Kidney (tissue), 14 donors: ENCODE measurements around the gene EIF4E1B. TPM values are rescaled to one million over a fixed set of nuclear protein-coding genes. Genes with fewer than 3 reads are reported as not detected.

ENCODE experiments used
- DNase-seq, 5 donors: peaks; one replicate each; pipeline ENCODE4 v3.0.0-alpha.2; 2013 to 2020
- FAIRE-seq: peaks from 2 replicates; lab custom pipeline; 2012; peaks lifted over from hg19 to GRCh38; lab: Jason Lieb, UNC
- H3K27ac ChIP-seq, 2 donors: one replicate each; pipeline ENCODE4 v1.7.0; 2013; ENCODE audit warnings: low read depth in 2 of 2, low read length in 2 of 2, inconsistent platforms in 1 of 2
- H3K27me3 ChIP-seq: one replicate; pipeline ENCODE4 v1.7.1; 2013; ENCODE audit warnings: low read length, inconsistent platforms; ENCODE audit not compliant: control insufficient read depth, insufficient read depth
- H3K36me3 ChIP-seq, 3 donors: one replicate each; pipeline versions ENCODE4 v1.7.0 to v1.7.1; 2013; ENCODE audit warnings: low read length in 3 of 3, control low read depth in 1 of 3, inconsistent platforms in 1 of 3; ENCODE audit not compliant: insufficient read depth in 3 of 3, control insufficient read depth in 2 of 3
- H3K4me1 ChIP-seq, 3 donors: one replicate each; pipeline versions ENCODE4 v1.7.0 to v1.7.1; 2013; ENCODE audit warnings: low read length in 3 of 3, inconsistent platforms in 1 of 3, low read depth in 1 of 3; ENCODE audit not compliant: control insufficient read depth in 2 of 3, insufficient read depth in 2 of 3
- H3K4me3 ChIP-seq, 3 donors: one replicate each; pipeline versions ENCODE4 v1.7.0 to v1.8.1; 2013; ENCODE audit warnings: low read length in 3 of 3, control low read depth in 1 of 3, inconsistent platforms in 1 of 3
- H3K9ac ChIP-seq, 3 donors: one replicate each; pipeline versions ENCODE4 v1.7.0 to v1.7.1; 2013; ENCODE audit warnings: low read length in 3 of 3, control low read depth in 1 of 3, inconsistent platforms in 1 of 3
- H3K9me3 ChIP-seq, 3 donors: one replicate each; pipeline versions ENCODE4 v1.7.0 to v1.7.1; 2013; ENCODE audit warnings: low read length in 3 of 3, control low read depth in 1 of 3, inconsistent platforms in 1 of 3; ENCODE audit not compliant: control insufficient read depth in 2 of 3, insufficient read depth in 1 of 3
- CTCF ChIP-seq: IDR thresholded peaks from 3 replicates; pipeline ENCODE4 v1.5.1; 2012; ENCODE audit warnings: mild to moderate bottlenecking, moderate library complexity, borderline replicate concordance; ENCODE audit not compliant: insufficient read depth; ENCODE audit errors: extremely low read depth
- intact Hi-C: fragments of 100-400 bp; cut with DNase I; formaldehyde crosslinking; loops from one replicate; pipeline ENCODE4 v1.11.1; 2022
- polyA plus RNA-seq: library from polyadenylated mRNA; stranded (reverse); fragments of 350-450 nt; fragmentation: Illumina TruSeq; extraction: RNeasy Lipid Tissue Mini Kit (QIAGEN cat#74804); gene quantifications from one replicate; pipeline ENCODE4 v1.2.3, GENCODE V29; 2014; ENCODE audit warnings: low read depth, low replicate concordance; ENCODE audit not compliant: insufficient read depth
- total RNA-seq: library from RNA; stranded (reverse); fragmentation: NEBNext Ultra II Directional; extraction: Animal tissue kit (Norgen Biotek cat#: 25700); gene quantifications from one replicate; pipeline ENCODE4 v1.2.1, GENCODE V29; 2021
- donor health status: control.
- donor health status: control.
- donor health status: control.
- donor health status: control.
- donor health status: control.
- donor health status: DM: yes; HTN: yes; CAD: no.
- donor health status: Normal renal cell carcinoma (clear cell type).

The EIF4E1B gene
- total and polyA plus RNA-seq, 2 donors from 2014 or later: not detected

- H3K27ac ChIP-seq: no peak overlapping the region
- no peak overlapping the region for H3K4me3 ChIP-seq
- intact Hi-C loops: no loop called here
- TF ChIP-seq CTCF: peak; percentile 38
- FAIRE-seq: no peak
- H3K27me3 ChIP-seq: peaks cover 1% of the 10 kb centered on the region
- peak in 4 of 5 donors; percentile 26 to 54 (median 54) for DNase-seq
- peaks cover 0 to 8% (median 2%) of the 10 kb centered on the region in 3 donors for H3K4me1 ChIP-seq
- no peaks in the 10 kb centered on the region for H3K36me3 ChIP-seq
- no peak overlapping the region for H3K9ac ChIP-seq
- H3K9me3 ChIP-seq: no peaks in the 10 kb centered on the region
These were observed 45.3 kb downstream of the EIF4E1B start for GRCh38 chr5:176675676-176676360.

- Histone ChIP-seq H3K9me3 (no peaks in the 10 kb centered on the region), H3K4me3 (no peak overlapping the region), H3K4me1 (peaks cover 0 to 8% (median 2%) of the 10 kb centered on the region in 3 donors), H3K27ac (no peak overlapping the region), H3K27me3 (peaks cover 2% of the 10 kb centered on the region), H3K36me3 (no peaks in the 10 kb centered on the region), H3K9ac (no peak overlapping the region)
- DNase-seq: peak in 1 of 5 donors; percentile 68
- no peak for TF ChIP-seq CTCF
- intact Hi-C loops: no loop called here
- FAIRE-seq: no peak
These were observed 45.9 kb downstream of the EIF4E1B start for GRCh38 chr5:176676361-176676824.

- intact Hi-C loops: no loop called here
- DNase-seq (peak in 2 of 5 donors; percentile 43 to 69), FAIRE-seq (no peak)
- Histone ChIP-seq H3K4me3 (no peak overlapping the region), H3K36me3 (no peaks in the 10 kb centered on the region), H3K27me3 (peaks cover 2% of the 10 kb centered on the region), H3K4me1 (peaks cover 0 to 8% (median 2%) of the 10 kb centered on the region in 3 donors), H3K9ac (no peak overlapping the region), H3K27ac (no peak overlapping the region), H3K9me3 (no peaks in the 10 kb centered on the region)
- TF ChIP-seq CTCF: no peak
These were observed 46.9 kb downstream of the EIF4E1B start for GRCh38 chr5:176677209-176677939.
